ENCODE data around the gene PCDHA6.
"Not testable (repeated sequence)": the region's sequence is repeated elsewhere in the genome, so short reads cannot be mapped to it uniquely, and the experiment has no call there.

Gene PCDHA6
- 0 reads per million in 4 experiments for total RNA-seq

DNA sequence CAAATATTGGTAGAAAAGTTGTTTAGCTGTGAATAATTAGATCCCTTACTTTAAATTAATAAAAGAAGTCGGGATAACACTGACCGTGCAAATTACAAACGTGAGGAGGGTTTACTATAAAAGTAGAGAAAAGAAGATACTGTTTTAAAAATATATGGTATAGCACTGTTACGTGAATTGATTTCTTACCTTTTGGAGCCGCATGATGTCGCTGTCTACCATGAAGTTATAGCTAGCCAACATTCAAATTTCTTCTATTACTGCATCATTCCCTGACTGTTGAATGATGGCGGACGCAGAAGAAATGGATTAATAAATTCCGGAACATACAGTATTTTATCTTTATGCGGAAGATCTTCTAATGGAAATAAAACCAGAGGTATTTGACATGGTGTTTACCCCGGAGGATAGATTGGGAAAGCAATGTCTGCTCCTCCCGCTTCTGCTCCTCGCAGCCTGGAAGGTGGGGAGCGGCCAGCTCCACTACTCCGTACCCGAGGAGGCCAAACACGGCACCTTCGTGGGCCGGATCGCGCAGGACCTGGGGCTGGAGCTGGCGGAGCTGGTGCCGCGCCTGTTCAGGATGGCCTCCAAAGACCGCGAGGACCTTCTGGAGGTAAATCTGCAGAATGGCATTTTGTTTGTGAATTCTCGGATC lies at the start of gene PCDHA6:
TSS of gene PCDHA6 (plus strand) at position 257 of the 658 bp plus-strand sequence. CDS start at position 389, 132 bp downstream.
- DNase-seq, result no peak

GRCh38 chr5:140780512-140780911 lies 47.2 kb upstream of the PCDHA6 start:
- DNase-seq, result no peak

DNA sequence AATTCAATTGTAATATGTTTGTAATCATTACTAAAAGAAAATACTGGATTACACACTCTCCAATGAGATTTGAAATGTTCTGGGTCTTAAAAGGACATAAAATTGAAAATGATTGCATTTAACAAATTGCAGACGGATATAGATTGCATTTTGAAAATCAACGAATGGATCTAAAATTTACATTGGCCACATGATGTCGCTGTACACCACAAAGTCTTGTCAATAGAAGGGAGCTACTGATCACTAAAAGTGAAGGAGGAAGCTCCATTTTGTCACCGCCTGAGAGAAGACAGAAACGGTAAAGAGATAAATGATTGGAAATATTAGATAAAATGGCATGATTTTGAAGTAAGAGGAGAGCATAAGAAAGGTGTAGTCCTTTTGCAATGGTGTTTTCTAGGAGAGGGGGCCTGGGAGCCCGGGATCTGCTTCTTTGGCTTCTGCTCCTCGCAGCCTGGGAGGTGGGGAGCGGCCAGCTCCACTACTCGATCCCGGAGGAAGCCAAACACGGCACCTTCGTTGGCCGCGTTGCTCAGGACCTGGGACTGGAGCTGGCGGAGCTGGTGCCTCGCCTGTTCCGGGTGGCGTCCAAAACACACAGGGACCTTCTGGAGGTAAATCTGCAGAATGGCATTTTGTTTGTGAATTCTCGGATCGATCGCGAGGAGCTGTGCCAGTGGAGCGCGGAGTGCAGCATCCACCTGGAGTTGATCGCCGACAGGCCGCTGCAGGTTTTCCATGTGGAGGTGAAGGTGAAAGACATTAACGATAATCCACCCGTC lies 41.7 kb upstream of the PCDHA6 start, which contains the start of gene PCDHA1:
TSS of gene PCDHA1 (plus strand) at position 236 of the 782 bp plus-strand sequence.
- DNase-seq, result no peak

DNA sequence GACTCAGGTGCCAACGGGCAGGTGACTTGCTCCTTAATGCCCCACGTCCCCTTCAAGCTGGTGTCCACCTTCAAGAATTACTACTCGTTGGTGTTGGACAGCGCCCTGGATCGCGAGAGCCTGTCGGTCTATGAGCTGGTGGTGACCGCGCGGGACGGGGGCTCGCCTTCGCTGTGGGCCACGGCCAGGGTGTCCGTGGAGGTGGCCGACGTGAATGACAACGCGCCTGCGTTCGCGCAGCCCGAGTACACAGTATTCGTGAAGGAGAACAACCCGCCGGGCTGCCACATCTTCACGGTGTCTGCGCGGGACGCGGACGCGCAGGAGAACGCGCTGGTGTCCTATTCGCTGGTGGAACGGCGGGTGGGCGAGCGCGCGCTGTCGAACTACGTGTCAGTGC lies 40.3 kb upstream of the PCDHA6 start:
- not testable (repeated sequence) for DNase-seq

- DNase-seq, result not testable (repeated sequence)
These were observed 39.8 kb upstream of the PCDHA6 start for GRCh38 chr5:140787849-140788504.

DNA sequence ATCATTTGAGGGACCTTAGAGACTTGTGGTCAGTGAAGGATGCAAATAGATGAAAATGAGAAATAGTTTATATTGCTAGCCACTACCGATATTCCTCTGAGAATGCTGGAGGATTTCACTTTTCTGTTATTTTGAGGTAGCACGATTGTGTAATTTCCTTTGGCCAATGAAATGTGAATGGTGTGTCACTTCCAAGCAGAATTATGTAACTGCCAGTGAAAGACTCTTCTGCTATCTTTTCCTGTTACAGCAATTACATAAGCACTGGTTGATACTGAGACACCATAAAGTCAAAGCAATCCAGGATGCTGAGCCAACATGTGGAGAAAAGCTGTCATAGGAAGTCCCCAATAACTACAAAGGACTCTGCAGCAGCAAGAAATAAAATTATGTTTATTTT lies 36.7 kb upstream of the PCDHA6 start:
- no peak for DNase-seq

DNA sequence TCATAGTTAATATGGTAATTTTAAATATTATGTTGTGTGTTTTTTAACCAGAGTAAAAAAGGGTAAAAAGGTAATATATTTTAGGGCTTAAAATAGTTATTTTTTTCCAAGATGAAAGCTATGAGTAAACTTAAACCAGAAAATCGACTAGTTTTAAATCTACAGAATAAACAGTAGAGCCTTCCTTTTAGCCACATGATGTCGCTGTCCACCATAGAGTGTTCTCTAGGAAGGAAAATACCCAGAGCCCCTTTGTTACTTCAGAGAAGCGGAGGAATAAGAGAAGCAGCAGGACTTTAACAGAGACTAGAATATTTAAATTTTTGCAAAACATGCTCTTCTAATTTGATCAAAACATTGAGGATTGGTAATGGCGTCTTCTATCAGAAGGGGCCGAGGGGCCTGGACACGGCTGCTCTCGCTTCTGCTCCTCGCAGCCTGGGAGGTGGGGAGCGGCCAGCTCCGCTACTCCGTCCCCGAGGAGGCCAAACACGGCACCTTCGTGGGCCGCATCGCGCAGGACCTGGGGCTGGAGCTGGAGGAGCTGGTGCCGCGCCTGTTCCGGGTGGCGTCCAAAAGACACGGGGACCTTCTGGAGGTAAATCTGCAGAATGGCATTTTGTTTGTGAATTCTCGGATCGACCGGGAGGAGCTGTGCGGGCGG lies 33.0 kb upstream of the PCDHA6 start, which contains the start of gene PCDHA2:
TSS of gene PCDHA2 (plus strand) at position 258 of the 664 bp plus-strand sequence.
- no peak for DNase-seq

DNA sequence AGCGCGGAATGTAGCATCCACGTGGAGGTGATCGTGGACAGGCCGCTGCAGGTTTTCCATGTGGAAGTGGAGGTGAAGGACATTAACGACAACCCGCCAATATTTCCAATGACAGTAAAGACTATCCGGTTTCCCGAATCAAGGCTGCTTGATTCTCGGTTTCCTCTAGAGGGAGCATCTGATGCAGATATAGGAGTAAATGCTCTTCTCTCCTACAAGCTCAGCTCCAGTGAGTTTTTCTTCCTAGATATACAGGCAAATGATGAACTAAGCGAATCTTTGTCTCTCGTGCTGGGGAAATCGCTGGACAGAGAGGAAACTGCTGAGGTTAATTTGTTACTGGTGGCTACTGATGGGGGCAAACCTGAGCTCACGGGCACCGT lies 32.5 kb upstream of the PCDHA6 start:
- DNase-seq, result no peak

DNA sequence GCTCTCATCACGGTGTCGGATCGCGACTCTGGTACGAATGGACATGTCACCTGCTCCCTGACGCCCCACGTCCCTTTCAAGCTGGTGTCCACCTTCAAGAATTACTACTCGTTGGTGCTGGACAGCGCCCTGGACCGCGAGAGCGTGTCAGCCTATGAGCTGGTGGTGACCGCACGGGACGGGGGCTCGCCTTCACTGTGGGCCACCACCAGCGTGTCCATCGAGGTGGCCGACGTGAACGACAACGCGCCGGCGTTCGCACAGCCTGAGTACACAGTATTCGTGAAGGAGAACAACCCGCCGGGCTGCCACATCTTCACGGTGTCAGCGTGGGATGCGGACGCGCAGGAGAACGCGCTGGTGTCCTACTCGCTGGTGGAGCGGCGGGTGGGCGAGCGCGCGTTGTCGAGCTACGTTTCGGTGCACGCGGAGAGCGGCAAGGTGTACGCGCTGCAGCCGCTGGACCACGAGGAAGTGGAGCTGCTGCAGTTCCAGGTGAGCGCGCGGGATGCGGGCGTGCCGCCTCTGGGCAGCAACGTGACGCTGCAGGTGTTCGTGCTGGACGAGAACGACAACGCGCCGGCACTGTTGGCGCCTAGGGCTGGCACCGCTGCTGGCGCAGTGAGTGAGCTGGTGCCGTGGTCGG lies 31.6 kb upstream of the PCDHA6 start:
- not testable (repeated sequence) for DNase-seq

DNA sequence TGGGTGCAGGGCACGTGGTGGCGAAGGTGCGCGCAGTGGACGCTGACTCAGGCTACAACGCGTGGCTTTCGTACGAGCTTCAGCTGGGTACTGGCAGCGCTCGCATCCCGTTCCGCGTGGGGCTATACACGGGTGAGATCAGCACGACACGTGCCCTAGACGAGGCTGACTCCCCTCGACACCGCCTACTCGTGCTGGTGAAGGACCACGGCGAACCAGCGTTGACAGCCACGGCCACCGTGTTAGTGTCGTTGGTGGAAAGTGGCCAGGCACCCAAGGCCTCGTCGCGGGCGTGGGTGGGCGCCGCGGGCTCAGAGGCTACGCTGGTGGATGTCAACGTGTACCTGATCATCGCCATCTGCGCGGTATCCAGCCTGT lies 31.1 kb upstream of the PCDHA6 start:
- no peak for DNase-seq

DNA sequence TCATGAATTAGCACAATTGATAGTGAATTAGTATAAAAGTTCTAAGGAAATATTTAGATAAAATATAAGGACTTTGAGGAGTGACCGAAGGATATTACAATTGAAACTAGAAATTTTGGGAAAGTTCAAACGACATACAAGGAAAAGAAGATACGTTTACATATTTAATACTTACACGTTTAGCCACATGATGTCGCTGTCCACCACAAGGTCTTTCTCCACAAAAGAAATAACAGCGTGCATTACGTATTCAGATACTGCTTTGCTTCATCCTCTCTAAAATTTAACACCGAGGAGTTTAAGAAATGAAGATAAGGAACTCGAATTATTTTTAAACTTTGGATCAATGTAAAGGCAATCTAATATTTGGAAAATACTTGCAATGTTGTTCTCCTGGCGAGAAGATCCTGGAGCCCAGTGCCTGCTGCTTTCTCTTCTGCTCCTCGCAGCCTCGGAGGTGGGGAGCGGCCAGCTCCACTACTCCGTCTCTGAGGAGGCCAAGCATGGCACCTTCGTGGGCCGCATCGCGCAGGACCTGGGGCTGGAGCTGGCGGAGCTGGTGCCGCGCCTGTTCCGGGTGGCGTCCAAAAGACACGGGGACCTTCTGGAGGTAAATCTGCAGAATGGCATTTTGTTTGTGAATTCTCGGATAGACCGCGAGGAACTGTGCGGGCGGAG lies 26.8 kb upstream of the PCDHA6 start, which contains the start of gene PCDHA3:
TSS of gene PCDHA3 (plus strand) at position 242 of the 678 bp plus-strand sequence.
- no peak for DNase-seq

GRCh38 chr5:140801494-140801841 lies 26.3 kb upstream of the PCDHA6 start:
- DNase-seq, result no peak

DNA sequence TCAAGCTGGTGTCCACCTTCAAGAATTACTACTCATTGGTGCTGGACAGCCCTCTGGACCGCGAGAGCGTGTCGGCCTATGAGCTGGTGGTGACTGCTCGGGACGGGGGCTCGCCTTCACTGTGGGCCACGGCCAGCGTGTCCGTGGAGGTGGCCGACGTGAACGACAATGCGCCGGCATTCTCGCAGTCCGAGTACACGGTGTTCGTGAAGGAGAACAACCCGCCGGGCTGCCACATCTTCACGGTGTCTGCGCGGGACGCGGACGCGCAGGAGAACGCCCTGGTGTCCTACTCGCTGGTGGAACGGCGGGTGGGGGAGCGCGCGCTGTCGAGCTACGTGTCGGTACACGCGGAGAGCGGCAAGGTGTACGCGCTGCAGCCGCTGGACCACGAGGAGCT lies 25.4 kb upstream of the PCDHA6 start:
- not testable (repeated sequence) for DNase-seq

DNA sequence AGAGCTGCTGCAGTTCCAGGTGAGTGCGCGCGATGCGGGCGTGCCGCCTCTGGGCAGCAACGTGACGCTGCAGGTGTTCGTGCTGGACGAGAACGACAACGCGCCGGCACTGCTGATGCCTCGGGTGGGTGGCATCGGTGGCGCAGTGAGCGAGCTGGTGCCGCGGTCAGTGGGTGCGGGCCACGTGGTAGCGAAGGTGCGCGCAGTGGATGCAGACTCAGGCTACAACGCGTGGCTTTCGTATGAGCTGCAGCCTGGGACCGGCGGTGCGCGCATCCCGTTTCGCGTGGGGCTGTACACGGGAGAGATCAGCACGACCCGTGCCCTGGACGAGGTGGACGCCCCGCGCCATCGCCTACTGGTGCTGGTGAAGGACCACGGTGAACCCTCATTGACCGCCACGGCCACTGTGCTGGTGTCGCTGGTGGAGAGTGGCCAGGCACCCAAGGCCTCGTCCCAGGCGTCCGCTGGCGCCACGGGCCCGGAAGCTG lies 24.9 kb upstream of the PCDHA6 start:
- DNase-seq, result no peak

DNA sequence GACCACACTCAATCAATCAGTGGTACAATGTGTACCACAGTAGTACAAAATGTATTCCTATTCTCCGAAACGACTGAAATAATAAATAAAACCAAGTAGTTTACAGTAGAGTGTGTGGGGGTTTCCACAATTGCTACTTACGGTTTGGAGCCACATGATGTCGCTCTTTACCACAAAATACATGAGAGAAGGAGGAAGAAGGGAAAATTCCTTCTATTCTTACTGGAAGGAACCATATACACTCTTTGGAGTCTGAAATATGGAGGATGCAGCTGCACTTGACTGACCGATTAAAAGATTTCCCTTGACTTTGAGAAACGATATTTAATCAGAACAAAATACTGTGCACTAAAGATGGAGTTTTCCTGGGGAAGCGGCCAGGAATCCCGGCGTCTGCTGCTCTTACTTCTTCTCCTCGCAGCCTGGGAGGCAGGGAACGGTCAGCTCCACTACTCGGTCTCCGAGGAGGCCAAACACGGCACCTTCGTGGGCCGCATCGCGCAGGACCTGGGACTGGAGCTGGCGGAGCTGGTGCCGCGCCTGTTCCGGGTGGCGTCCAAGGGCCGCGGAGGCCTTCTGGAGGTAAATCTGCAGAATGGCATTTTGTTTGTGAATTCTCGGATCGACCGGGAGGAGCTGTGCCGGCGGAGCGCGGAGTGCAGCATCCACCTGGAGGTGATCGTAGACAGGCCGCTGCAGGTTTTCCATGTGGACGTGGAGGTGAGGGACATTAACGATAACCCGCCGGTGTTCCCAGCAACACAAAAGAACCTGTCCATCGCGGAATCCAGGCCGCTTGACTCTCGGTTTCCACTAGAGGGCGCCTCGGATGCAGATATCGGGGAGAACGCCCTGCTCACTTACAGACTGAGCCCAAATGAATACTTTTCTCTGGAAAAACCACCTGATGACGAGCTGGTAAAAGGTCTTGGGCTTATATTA lies 20.7 kb upstream of the PCDHA6 start, which contains the start of gene PCDHA4:
TSS of gene PCDHA4 (plus strand) at position 235 of the 942 bp plus-strand sequence.
- no peak for DNase-seq

DNA sequence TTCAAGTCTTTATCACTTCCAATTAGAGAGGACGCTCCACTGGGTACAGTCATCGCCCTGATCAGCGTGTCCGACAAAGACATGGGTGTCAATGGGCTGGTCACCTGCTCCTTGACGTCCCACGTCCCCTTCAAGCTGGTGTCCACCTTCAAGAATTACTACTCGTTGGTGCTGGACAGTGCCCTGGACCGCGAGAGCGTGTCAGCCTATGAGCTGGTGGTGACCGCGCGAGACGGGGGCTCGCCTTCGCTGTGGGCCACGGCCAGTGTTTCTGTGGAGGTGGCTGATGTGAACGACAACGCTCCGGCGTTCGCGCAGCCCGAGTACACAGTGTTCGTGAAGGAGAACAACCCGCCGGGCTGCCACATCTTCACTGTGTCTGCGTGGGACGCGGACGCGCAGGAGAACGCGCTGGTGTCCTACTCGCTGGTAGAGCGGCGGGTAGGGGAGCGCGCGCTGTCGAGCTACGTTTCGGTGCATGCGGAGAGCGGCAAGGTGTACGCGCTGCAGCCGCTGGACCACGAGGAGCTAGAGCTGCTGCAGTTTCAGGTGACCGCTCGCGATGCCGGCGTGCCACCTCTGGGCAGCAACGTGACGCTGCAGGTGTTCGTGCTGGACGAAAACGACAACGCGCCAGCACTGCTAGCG lies 19.4 kb upstream of the PCDHA6 start:
- DNase-seq, result not testable (repeated sequence)

DNA sequence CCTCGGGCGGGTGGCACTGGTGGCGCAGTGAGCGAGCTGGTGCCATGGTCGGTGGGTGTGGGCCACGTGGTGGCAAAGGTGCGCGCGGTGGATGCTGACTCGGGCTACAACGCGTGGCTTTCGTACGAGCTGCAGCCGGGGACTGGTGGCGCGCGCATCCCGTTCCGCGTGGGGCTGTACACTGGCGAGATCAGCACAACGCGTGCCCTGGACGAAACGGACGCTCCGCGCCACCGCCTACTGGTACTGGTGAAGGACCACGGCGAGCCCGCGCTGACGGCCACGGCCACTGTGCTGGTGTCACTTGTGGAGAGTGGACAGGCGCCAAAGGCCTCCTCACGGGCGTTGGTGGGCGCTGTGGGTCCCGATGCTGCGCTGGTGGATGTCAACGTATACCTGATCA lies 18.9 kb upstream of the PCDHA6 start:
- no peak for DNase-seq

- no peak for DNase-seq
These were observed 6.1 kb upstream of the PCDHA6 start, which contains the start of gene PCDHA5 for GRCh38 chr5:140821375-140822280. TSS of gene PCDHA5 (plus strand) at chr5:140821613.

- no peak for DNase-seq
These were observed 5.5 kb upstream of the PCDHA6 start for GRCh38 chr5:140822281-140822629.
